ENCODE data around the gene MBLAC1.
"Not testable (repeated sequence)": the region's sequence is repeated elsewhere in the genome, so short reads cannot be mapped to it uniquely, and the experiment has no call there.

MBLAC1 gene

DNA sequence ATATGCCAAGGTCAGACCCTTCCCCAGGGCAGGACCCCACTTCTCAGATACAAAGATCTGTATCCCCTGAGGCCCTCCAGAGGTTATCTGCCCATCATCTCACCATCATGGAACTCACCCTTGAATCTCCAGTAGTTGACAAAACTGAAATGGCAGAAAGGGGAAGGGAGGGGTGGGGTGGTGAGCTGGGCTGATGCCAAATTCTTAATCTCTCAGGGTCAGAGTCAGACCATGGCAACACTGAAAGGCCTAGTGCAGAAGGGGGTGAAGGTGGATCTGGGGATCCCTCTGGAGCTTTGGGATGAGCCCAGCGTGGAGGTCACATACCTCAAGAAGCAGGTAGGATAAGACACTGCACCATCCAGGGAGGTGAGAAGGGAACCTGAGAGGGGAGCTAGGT is 4.2 kb upstream of the MBLAC1 start:
- DNase-seq (ENCODE audit: low read depth) = no peak

DNA sequence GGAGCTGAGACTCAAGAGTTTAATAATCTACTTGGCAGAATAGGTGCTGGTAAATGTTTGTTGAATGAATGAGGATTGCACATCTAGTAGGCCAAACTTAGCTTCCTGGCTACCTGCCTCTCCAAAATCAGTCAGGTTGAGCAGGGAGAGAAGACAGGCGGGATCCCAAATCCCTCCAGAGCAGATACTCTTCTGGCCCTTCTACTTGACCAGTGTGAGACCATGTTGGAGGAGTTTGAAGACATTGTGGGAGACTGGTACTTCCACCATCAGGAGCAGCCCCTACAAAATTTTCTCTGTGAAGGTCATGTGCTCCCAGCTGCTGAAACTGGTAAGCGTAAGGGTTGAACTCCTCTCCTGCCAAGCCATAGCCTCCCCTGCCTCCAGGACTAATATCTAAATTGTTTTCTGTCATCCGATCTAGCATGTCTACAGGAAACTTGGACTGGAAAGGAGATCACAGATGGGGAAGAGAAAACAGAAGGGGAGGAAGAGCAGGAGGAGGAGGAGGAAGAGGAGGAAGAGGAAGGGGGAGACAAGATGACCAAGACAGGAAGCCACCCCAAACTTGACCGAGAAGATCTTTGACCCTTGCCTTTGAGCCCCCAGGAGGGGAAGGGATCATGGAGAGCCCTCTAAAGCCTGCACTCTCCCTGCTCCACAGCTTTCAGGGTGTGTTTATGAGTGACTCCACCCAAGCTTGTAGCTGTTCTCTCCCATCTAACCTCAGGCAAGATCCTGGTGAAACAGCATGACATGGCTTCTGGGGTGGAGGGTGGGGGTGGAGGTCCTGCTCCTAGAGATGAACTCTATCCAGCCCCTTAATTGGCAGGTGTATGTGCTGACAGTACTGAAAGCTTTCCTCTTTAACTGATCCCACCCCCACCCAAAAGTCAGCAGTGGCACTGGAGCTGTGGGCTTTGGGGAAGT is 2.2 kb upstream of the MBLAC1 start:
- DNase-seq (ENCODE audit: low read depth) = no peak

DNA sequence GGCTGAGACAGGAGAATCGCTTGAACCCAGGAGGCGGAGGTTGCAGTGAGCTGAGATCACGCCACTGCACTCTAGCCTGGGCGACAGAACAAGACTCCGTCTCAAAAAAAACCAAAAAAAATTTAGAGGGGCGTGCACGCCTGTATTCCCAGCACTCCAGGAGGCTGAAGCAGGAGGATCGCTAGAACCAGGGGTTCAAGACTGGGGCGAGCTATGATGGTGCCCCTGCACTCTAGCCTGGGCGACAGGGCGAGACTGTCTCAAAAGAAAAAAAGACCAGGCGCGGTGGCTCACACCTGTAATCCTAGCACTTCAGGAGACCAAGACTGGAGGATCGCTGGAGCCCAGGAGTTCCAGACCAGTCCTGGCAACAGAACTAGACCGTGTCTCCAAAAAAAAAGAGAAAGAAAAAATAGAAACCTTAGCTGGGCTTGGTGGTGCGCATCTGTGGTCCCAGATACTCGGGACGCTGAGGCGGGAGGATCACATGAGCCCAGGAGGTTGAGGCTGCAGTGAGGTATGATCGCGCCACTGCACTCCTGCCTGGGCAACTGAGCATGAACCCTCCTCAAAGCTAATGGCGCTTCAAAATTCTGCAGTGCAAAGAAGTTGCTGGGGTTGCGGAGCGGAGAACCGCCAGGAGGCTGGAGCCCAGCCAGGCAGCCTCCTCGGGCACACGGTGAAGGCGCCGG is 382 bp upstream of the MBLAC1 start:
- DNase-seq (ENCODE audit: low read depth) = no peak

DNA sequence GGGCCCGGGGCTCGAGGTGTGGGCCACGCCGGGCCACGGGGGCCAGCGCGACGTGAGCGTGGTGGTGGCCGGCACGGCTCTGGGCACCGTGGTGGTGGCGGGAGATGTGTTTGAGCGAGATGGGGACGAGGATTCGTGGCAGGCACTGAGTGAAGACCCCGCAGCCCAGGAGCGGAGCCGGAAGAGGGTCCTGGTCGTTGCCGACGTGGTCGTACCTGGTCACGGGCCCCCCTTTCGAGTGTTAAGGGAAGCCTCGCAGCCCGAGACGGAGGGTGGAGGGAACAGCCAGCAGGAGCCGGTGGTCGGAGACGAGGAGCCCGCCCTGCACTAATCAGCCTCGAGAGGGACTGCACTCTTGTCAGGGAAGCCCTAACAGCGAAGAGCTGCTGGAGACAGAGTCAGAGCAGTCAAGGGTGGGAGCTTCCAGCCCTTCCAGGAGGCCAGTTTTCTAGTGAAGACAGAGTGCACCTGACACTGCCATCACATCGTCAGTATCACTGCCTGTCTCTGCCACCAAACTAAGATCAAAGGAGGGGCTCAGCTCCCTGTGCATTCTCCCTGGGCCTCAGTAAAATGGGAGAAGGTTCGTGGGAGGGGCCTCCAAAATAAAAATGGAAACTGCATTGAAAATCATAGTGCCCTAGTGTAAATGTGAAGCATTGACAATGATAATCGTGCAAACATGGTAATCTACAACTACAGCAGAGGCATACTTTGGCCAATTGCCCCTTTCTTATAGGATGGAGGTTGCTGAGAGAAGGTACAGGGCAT is 1.3 kb downstream of the MBLAC1 start:
- DNase-seq (ENCODE audit: low read depth) = no peak

GRCh38 chr7:100128637-100128963 is 1.8 kb downstream of the MBLAC1 start:
- no peak for DNase-seq (ENCODE audit: low read depth)

GRCh38 chr7:100130220-100130607 is 3.4 kb downstream of the MBLAC1 start:
- not testable (repeated sequence) for DNase-seq (ENCODE audit: low read depth)

- DNase-seq (ENCODE audit: low read depth) = peak; percentile 76
Measured at GRCh38 chr7:100130608-100131453, 4.1 kb downstream of the MBLAC1 start.

DNA sequence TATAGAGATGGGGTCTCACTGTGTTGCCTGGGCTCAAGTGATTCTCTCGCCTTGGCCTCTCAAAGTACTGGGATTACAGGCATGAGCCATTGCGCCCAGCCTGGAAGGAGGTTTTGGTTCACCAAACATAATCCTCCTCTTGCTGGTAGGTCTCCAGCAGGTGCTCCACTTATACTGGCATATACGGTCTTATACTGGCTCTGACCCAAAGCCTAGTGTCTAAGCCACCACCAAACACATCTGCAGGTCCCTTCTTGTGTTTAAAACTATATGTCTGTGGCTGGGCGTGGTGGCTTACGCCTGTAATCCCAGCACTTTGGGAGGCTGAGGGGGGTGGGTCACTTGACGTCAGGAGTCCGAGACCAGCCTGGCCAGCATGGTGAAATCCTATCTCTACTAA is 5.4 kb downstream of the MBLAC1 start:
- DNase-seq (ENCODE audit: low read depth) = no peak

- peak; percentile 31 for DNase-seq (ENCODE audit: low read depth)
Measured at GRCh38 chr7:100132697-100133151, 6.0 kb downstream of the MBLAC1 start.

GRCh38 chr7:100137851-100138760 is 11.3 kb downstream of the MBLAC1 start:
- DNase-seq (ENCODE audit: low read depth) = no peak

DNA sequence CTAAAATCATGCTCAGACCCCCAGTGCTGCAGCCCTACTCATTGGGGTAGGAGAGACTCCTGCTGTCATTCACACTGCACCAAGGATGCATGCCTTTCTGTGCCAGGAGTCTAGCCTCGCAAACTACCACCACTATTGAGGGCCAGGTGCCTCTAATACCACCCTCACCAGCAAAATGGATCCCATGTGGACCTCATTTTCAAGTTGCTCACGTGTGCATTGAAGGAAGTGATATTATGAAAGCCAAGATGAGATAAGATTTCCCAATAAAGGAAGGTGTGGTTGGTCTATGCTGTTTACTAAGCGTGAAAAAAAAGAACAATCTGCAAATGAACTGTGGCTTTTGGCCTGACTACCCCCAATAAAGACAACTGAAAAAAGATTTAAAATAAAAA is 14.8 kb downstream of the MBLAC1 start:
- no peak for DNase-seq (ENCODE audit: low read depth)

DNA sequence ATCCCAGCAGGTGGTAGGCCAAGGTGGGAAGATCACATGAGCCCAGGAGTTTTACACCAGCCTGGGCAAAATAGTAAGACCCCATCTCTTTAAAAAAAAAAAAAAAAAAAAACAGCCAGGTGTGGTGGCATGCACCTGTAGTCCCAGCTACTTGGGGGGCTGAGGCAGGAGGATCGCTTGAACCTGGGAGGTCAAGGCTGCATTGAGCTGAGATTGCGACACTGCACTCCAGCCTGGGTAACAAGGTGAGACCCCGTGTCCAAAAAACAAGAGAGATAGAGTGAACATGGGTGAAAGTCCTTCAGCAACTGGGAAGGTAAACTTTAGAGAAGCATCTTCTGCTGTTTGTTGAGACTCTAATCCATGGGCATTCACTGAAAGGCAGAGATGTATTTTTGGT is 15.7 kb downstream of the MBLAC1 start:
- DNase-seq (ENCODE audit: low read depth) = no peak

GRCh38 chr7:100146350-100146749 is 19.6 kb downstream of the MBLAC1 start:
- not testable (repeated sequence) for DNase-seq (ENCODE audit: low read depth)

DNA sequence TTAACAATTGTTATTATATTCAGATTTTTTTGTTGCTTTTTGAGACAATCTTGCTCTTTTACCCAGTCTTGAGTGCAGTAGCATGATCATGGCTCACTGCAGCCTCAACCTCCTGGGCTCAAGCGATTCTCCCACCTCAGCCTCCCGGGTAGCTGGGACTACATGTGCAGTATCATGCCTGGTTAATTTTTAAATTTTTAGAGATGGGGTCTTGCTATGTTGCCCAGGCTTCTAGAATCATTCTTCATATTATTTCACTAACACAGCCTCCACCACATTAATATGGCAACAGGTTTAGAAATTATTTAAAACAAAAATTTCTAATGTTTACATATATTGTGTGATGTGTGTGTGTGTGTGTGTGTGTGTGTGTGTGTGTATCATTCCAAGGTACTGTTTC is 20.5 kb downstream of the MBLAC1 start:
- no peak for DNase-seq (ENCODE audit: low read depth)

GRCh38 chr7:100148225-100148558 is 21.4 kb downstream of the MBLAC1 start:
- DNase-seq (ENCODE audit: low read depth) = no peak

DNA sequence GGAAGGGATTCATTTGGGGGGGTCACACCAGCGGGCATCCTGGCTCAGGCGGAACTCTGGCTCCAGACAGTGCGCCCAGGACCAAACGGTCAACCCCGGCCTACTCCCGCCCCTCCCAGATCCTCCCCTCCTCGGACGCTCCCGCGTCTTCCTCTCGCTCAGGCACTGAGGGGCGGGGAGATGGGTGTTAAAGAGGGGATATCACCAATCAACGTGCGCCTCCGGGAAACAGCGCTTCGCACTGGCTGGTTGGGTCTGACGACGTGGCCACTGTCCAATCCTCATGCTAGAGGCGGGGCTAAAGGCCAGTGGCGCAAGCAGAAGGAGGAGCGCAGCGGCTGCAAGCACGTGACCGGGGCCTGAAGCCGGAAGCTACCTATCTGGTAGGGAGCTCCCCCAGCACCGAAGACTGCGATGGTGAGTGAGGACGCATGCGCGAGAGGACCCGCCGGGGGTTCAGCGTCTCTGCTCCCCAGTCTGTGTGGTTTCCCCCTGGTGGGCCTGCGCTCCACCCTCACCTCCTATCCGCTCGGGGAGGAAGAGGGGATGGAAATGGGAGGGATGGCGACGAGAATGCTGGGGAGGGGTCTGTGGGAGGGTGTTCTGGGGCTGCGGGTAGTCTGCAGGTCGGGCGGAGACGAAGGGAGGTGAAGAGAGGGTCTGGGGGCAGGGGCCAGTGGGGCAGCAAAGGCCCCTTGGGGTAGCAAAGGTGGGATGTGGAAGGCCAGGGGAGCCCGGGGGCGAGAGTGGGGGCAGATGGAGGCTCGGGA is 22.0 kb downstream of the MBLAC1 start, which contains the start of gene LAMTOR4:
TSS of gene LAMTOR4 (plus strand) at position 360 of the 770 bp plus-strand sequence. CDS start at position 415, 55 bp downstream.
- peak; percentile 97 for DNase-seq (ENCODE audit: low read depth)

GRCh38 chr7:100152404-100152803 is 25.6 kb downstream of the MBLAC1 start:
- DNase-seq (ENCODE audit: low read depth) = no peak

- DNase-seq (ENCODE audit: low read depth) = no peak
Measured at GRCh38 chr7:100152937-100153666, 26.3 kb downstream of the MBLAC1 start.

Measured in activated T-helper 9 cell treated with anti-CD3 and anti-CD28 coated beads, Interleukin-2, amount 50 U/mL, for 16 hours (primary cell).